Liver (tissue), 3 donors: ENCODE measurements around the gene ING3.

ENCODE experiments used
- ATF3 ChIP-seq: IDR thresholded peaks from 2 replicates; pipeline ENCODE4 v1.6.1; 2016; ENCODE audit warnings: antibody characterized with exemption
- EGR1 ChIP-seq, 2 donors: IDR thresholded peaks; 2 replicates each; pipeline ENCODE4 v1.6.1; 2016 to 2018; ENCODE audit warnings: antibody characterized with exemption in 2 of 2, low read depth in 2 of 2
- JUND ChIP-seq, 2 donors: IDR thresholded peaks; 2 replicates each; pipeline ENCODE4 v1.6.1; 2016; ENCODE audit warnings: antibody characterized with exemption in 2 of 2
- NR2F2 ChIP-seq: IDR thresholded peaks from 2 replicates; pipeline ENCODE4 v1.6.1; 2016; ENCODE audit warnings: antibody characterized with exemption
- SP1 ChIP-seq: IDR thresholded peaks from 2 replicates; pipeline ENCODE4 v1.6.1; 2018; ENCODE audit warnings: antibody characterized with exemption, mild to moderate bottlenecking
- TAF1 ChIP-seq: conservative IDR thresholded peaks from 2 replicates; pipeline ENCODE4 v1.6.1; 2016; ENCODE audit warnings: antibody characterized with exemption, mild to moderate bottlenecking
- YY1 ChIP-seq: IDR thresholded peaks from 2 replicates; pipeline ENCODE4 v1.6.1; 2016; ENCODE audit warnings: antibody characterized with exemption, mild to moderate bottlenecking
- TF ChIP-seq, protein P1 (sequence below): fragments of 150-350 bp; IDR thresholded peaks from 2 replicates; pipeline ENCODE4 v1.5.1; 2017; ENCODE audit warnings: improper control_type of control experiment, low read depth, low read length; ENCODE audit not compliant: missing input control
- TF ChIP-seq, protein P2 (sequence below): IDR thresholded peaks from 2 replicates; pipeline ENCODE4 v1.6.1; 2016; ENCODE audit warnings: antibody characterized with exemption
- TF ChIP-seq, protein P3 (sequence below): IDR thresholded peaks from 2 replicates; pipeline ENCODE4 v1.6.1; 2016; ENCODE audit warnings: antibody characterized with exemption, mild to moderate bottlenecking
- donor health status: healthy.
- donor health status: healthy.

DNA sequence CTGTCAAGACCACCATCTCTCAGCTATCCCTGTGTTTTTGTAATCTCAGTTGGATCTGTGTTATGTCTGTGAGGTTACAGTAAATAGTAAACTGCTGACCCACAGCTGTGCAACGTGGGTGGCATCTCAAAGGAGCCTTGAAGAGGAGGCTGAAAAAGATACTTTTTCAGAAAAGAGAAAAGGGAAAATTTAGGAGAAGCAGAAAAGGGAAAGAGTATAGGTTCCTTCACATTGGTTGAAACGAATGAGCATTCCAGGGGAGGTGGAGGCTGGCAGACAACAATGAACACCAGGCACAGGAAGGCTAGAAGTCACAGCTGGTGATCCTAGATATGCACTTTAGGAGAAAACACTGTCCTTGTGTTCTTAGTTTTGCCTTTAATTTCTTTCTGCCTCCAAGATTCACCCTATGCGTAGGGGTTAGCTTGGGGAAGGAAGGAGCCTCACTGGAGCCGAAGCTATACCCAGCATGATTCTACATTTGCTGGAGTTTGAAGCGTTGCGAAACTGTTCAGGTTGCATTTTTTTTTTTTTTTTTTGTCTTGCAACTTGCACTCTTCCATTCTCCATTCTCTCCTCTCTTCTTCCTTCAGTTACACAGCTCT, 56.2 kb downstream of the ING3 start:
- TF ChIP-seq, protein P1, sequence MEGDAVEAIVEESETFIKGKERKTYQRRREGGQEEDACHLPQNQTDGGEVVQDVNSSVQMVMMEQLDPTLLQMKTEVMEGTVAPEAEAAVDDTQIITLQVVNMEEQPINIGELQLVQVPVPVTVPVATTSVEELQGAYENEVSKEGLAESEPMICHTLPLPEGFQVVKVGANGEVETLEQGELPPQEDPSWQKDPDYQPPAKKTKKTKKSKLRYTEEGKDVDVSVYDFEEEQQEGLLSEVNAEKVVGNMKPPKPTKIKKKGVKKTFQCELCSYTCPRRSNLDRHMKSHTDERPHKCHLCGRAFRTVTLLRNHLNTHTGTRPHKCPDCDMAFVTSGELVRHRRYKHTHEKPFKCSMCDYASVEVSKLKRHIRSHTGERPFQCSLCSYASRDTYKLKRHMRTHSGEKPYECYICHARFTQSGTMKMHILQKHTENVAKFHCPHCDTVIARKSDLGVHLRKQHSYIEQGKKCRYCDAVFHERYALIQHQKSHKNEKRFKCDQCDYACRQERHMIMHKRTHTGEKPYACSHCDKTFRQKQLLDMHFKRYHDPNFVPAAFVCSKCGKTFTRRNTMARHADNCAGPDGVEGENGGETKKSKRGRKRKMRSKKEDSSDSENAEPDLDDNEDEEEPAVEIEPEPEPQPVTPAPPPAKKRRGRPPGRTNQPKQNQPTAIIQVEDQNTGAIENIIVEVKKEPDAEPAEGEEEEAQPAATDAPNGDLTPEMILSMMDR: no peak
- TF ChIP-seq TAF1: no peak
- TF ChIP-seq NR2F2: peak; percentile 35
- no peak for TF ChIP-seq YY1
- no peak for TF ChIP-seq ATF3
- TF ChIP-seq EGR1 (IDR thresholded peaks at IDR 0.05; ENCODE audit: low read depth in 2 of 2): no peak
- TF ChIP-seq, protein P2, sequence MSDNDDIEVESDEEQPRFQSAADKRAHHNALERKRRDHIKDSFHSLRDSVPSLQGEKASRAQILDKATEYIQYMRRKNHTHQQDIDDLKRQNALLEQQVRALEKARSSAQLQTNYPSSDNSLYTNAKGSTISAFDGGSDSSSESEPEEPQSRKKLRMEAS: no peak
- TF ChIP-seq, protein P3, sequence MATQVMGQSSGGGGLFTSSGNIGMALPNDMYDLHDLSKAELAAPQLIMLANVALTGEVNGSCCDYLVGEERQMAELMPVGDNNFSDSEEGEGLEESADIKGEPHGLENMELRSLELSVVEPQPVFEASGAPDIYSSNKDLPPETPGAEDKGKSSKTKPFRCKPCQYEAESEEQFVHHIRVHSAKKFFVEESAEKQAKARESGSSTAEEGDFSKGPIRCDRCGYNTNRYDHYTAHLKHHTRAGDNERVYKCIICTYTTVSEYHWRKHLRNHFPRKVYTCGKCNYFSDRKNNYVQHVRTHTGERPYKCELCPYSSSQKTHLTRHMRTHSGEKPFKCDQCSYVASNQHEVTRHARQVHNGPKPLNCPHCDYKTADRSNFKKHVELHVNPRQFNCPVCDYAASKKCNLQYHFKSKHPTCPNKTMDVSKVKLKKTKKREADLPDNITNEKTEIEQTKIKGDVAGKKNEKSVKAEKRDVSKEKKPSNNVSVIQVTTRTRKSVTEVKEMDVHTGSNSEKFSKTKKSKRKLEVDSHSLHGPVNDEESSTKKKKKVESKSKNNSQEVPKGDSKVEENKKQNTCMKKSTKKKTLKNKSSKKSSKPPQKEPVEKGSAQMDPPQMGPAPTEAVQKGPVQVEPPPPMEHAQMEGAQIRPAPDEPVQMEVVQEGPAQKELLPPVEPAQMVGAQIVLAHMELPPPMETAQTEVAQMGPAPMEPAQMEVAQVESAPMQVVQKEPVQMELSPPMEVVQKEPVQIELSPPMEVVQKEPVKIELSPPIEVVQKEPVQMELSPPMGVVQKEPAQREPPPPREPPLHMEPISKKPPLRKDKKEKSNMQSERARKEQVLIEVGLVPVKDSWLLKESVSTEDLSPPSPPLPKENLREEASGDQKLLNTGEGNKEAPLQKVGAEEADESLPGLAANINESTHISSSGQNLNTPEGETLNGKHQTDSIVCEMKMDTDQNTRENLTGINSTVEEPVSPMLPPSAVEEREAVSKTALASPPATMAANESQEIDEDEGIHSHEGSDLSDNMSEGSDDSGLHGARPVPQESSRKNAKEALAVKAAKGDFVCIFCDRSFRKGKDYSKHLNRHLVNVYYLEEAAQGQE: no peak
- no peak for TF ChIP-seq JUND (IDR thresholded peaks at IDR 0.05)
- peak; percentile 10 for TF ChIP-seq SP1
